Suprapubic skin (tissue), 4 donors: Measurements from ENCODE around the gene TLX1. TPM values are rescaled to one million over a fixed set of nuclear protein-coding genes. Genes with fewer than 3 reads are reported as not detected.
A peak's percentile ranks its signal among the peaks of the same experiment; 100 is the strongest.

ENCODE experiments used
- DNase-seq, 2 donors: peaks; one replicate each; pipeline ENCODE4 v3.0.0-alpha.2; 2019; ENCODE audit warnings: low spot score in 2 of 2
- H3K27ac ChIP-seq: fragments of 200-600 bp; sonication (generic); one replicate; pipeline ENCODE4 v1.5.1; 2019
- H3K27me3 ChIP-seq: fragments of 200-600 bp; sonication (generic); one replicate; pipeline ENCODE4 v1.5.1; 2019
- H3K36me3 ChIP-seq: fragments of 200-600 bp; sonication (generic); one replicate; pipeline ENCODE4 v1.5.1; 2019
- H3K4me1 ChIP-seq: fragments of 200-600 bp; sonication (generic); one replicate; pipeline ENCODE4 v1.5.1; 2019
- H3K4me3 ChIP-seq: fragments of 200-600 bp; sonication (generic); one replicate; pipeline ENCODE4 v1.5.1; 2019; ENCODE audit warnings: mild to moderate bottlenecking
- H3K9me3 ChIP-seq: fragments of 200-600 bp; sonication (generic); one replicate; pipeline ENCODE4 v1.5.1; 2019
- CTCF ChIP-seq, 2 donors: fragments of 200-600 bp in 1 of 2; fragments of 450-650 bp in 1 of 2; sonication (generic) in 1 of 2; IDR thresholded peaks; one replicate each; pipeline ENCODE4 v1.5.1; 2016 to 2019; ENCODE audit warnings: antibody characterized with exemption in 2 of 2, mild to moderate bottlenecking in 1 of 2, moderate library complexity in 1 of 2
- EP300 ChIP-seq: sonication (generic); formaldehyde crosslinking; IDR thresholded peaks from one replicate; pipeline ENCODE4 v1.6.1; 2017; ENCODE audit warnings: antibody characterized with exemption
- POLR2A ChIP-seq, 2 donors: fragments of 450-650 bp; IDR thresholded peaks; one replicate each; pipeline ENCODE4 v1.6.1; 2017; ENCODE audit warnings: antibody characterized with exemption in 2 of 2, mild to moderate bottlenecking in 2 of 2, moderate library complexity in 2 of 2
- POLR2AphosphoS5 ChIP-seq, 3 donors: sonication (generic); formaldehyde crosslinking; IDR thresholded peaks; one replicate each; pipeline ENCODE4 v1.6.1; 2017; ENCODE audit warnings: antibody characterized with exemption in 3 of 3
- WGBS: methylation state at CpG from one replicate; pipeline ENCODE4 v1.1.5; 2018; 5-methylcytosine and 5-hydroxymethylcytosine counted together
- total RNA-seq, 4 donors: library from RNA; depleted of rRNA; stranded (reverse); fragments of >200 nt; gene quantifications; one replicate each; pipeline ENCODE4 v1.1.0, GENCODE V29; 2016

The TLX1 gene
- total RNA-seq, 4 donors from 2014 or later: not detected

- no peak for DNase-seq
- H3K4me1 ChIP-seq: peaks cover 6% of the 10 kb centered on the region
- H3K4me3 ChIP-seq: no peak overlapping the region
- no peaks in the 10 kb centered on the region for H3K9me3 ChIP-seq
- H3K36me3 ChIP-seq: no peaks in the 10 kb centered on the region
- 40% methylated on average over 2 of the region's 4 CpGs for WGBS
- TF ChIP-seq EP300 (no peak), CTCF (IDR thresholded peaks at IDR 0.05) (no peak), POLR2AphosphoS5 (IDR thresholded peaks at IDR 0.05) (no peak), POLR2A (IDR thresholded peaks at IDR 0.05) (no peak)
- H3K27ac ChIP-seq: no peak overlapping the region
- H3K27me3 ChIP-seq: peaks cover 69% of the 10 kb centered on the region
Observed at GRCh38 chr10:101158459-101159058, 27.5 kb downstream of the TLX1 start.

- Histone ChIP-seq H3K27me3 (peaks cover 75% of the 10 kb centered on the region), H3K9me3 (no peaks in the 10 kb centered on the region), H3K27ac (no peak overlapping the region), H3K36me3 (no peaks in the 10 kb centered on the region), H3K4me1 (peaks cover 6% of the 10 kb centered on the region), H3K4me3 (peak overlapping the region; percentile 18)
- 5% methylated on average over 20 of the region's 20 CpGs for WGBS
- TF ChIP-seq POLR2AphosphoS5 (IDR thresholded peaks at IDR 0.05): no peak
- TF ChIP-seq CTCF (IDR thresholded peaks at IDR 0.05): peak; percentile 73 to 95
- no peak for TF ChIP-seq EP300
- no peak for TF ChIP-seq POLR2A (IDR thresholded peaks at IDR 0.05)
- peak in 1 of 2 donors; percentile 66 for DNase-seq
Observed at GRCh38 chr10:101161494-101162299, 30.6 kb downstream of the TLX1 start.

- Histone ChIP-seq H3K9me3 (no peaks in the 10 kb centered on the region), H3K4me3 (no peak overlapping the region), H3K27me3 (peaks cover 77% of the 10 kb centered on the region), H3K27ac (no peak overlapping the region), H3K36me3 (no peaks in the 10 kb centered on the region), H3K4me1 (peaks cover 6% of the 10 kb centered on the region)
- DNase-seq: no peak
- no peak for TF ChIP-seq POLR2A (IDR thresholded peaks at IDR 0.05)
- TF ChIP-seq CTCF (IDR thresholded peaks at IDR 0.05): no peak
- 31% methylated on average over 3 of the region's 3 CpGs for WGBS
Observed at GRCh38 chr10:101162677-101163076, 31.6 kb downstream of the TLX1 start.

GRCh38 chr10:101164020-101164419 lies 32.9 kb downstream of the TLX1 start:
- Histone ChIP-seq H3K27ac (no peak overlapping the region), H3K36me3 (no peaks in the 10 kb centered on the region), H3K9me3 (no peaks in the 10 kb centered on the region), H3K4me3 (no peak overlapping the region), H3K27me3 (peaks cover 78% of the 10 kb centered on the region), H3K4me1 (peaks cover 6% of the 10 kb centered on the region)
- DNase-seq: no peak
- 25% methylated on average over 4 of the region's 4 CpGs for WGBS
- TF ChIP-seq POLR2A (IDR thresholded peaks at IDR 0.05) (no peak), CTCF (IDR thresholded peaks at IDR 0.05) (no peak), POLR2AphosphoS5 (IDR thresholded peaks at IDR 0.05) (no peak), EP300 (no peak)

- Histone ChIP-seq H3K4me1 (peaks cover 6% of the 10 kb centered on the region), H3K36me3 (no peaks in the 10 kb centered on the region), H3K9me3 (no peaks in the 10 kb centered on the region), H3K27me3 (peaks cover 82% of the 10 kb centered on the region), H3K4me3 (no peak overlapping the region), H3K27ac (no peak overlapping the region)
- no peak for DNase-seq
- TF ChIP-seq EP300 (no peak), POLR2A (IDR thresholded peaks at IDR 0.05) (no peak), POLR2AphosphoS5 (IDR thresholded peaks at IDR 0.05) (no peak), CTCF (IDR thresholded peaks at IDR 0.05) (no peak)
- WGBS: 74% methylated on average over 3 of the region's 3 CpGs
Observed at GRCh38 chr10:101165736-101166135, 34.6 kb downstream of the TLX1 start.
